ENCODE results near the gene VWF. TPM values are rescaled to one million over a fixed set of nuclear protein-coding genes. Genes with fewer than 3 reads are reported as not detected.
A peak's percentile ranks its signal among the peaks of the same experiment; 100 is the strongest.

VWF gene
- total and polyA plus RNA-seq, 2 donors (not counting 3 experiments of a cell fraction or from before 2014, with no cell fraction given) = 1,041 to 2,328 TPM

GRCh38 chr12:5996459-5996858 is 128.0 kb downstream of the VWF start:
- no peaks in the 10 kb centered on the region for H3K9me3 ChIP-seq (replicated peaks; ENCODE audit: control insufficient read depth, insufficient read depth, low read length)
- no peak overlapping the region for H3K9ac ChIP-seq (replicated peaks; ENCODE audit: extremely low read depth, insufficient read depth, low read length)
- dilution Hi-C loops (cut with MboI; ENCODE audit: extremely low pct_ligation_motif_present, low sequenced_read_pairs) = no loop called here
- BruUV-seq (replicated peaks) = no TSS peak
- peaks cover 29% of the 10 kb centered on the region for H4K20me1 ChIP-seq (replicated peaks; ENCODE audit: control insufficient read depth, extremely low read depth, insufficient read depth, low read length)
- H3K4me1 ChIP-seq (ENCODE audit: control insufficient read depth, extremely low read depth, insufficient read depth, low read length) = no peaks in the 10 kb centered on the region
- POLR2A ChIA-PET = interaction anchor here (0.7 kb wide), 1 partner anchor 9 kb away, joined by 7 read pairs; no protein-coding TSS in a partner anchor
- peak; percentile 36 for DNase-seq (ENCODE audit: low read depth, low spot score)
- no peak overlapping the region for H2AFZ ChIP-seq (ENCODE audit: low read depth, low read length)
- intact Hi-C loops (cut with micrococcal nuclease) = no loop called here
- H3K4me2 ChIP-seq (ENCODE audit: insufficient read depth, low read length) = no peak overlapping the region
- FAIRE-seq = no peak
- no peak overlapping the region for H3K27ac ChIP-seq (ENCODE audit: insufficient read depth, low read depth, low read length)
- no peaks in the 10 kb centered on the region for H3K27me3 ChIP-seq (ENCODE audit: control insufficient read depth in 2 of 2, insufficient read depth in 2 of 2, low read length in 2 of 2)
- TF ChIP-seq EZH2 (IDR thresholded peaks at IDR 0.05; ENCODE audit: borderline replicate concordance, low read depth, low read length, severe bottlenecking) = no peak
- TF ChIP-seq JUN (IDR thresholded peaks at IDR 0.05; ENCODE audit: borderline replicate concordance, insufficient read depth, insufficient read length, low read depth) = no peak
- no peak for TF ChIP-seq MYC (IDR thresholded peaks at IDR 0.05; ENCODE audit: low read depth, low read length)
- no peak for TF ChIP-seq CTCF (IDR thresholded peaks at IDR 0.05; ENCODE audit: extremely low read depth in 1 of 2, insufficient read depth in 1 of 2, low read depth in 1 of 2, low read length in 2 of 2)
- TF ChIP-seq POLR2AphosphoS5 (IDR thresholded peaks at IDR 0.05; ENCODE audit: insufficient read depth, low read depth, low read length) = peak; percentile 6
- CTCF ChIA-PET = interaction anchor here (0.9 to 1.6 kb wide), 5 partner anchors 8 to 288 kb away, joined by 3 to 9 read pairs (median 5); no protein-coding TSS in a partner anchor
- no peak overlapping the region for H3K4me3 ChIP-seq (replicated peaks in 1 of 3; ENCODE audit: insufficient read depth in 1 of 3, low read depth in 1 of 3, low read length in 3 of 3)
- peaks cover 50% of the 10 kb centered on the region for H3K79me2 ChIP-seq (ENCODE audit: control insufficient read depth, insufficient read depth, low read length)
- no peaks in the 10 kb centered on the region for H3K9me1 ChIP-seq (replicated peaks; ENCODE audit: control insufficient read depth, extremely low read depth, insufficient read depth, low read length)
- peaks cover 52 to 70% of the 10 kb centered on the region in 2 experiments for H3K36me3 ChIP-seq (ENCODE audit: control insufficient read depth in 2 of 2, extremely low read depth in 1 of 2, insufficient read depth in 2 of 2, low read length in 2 of 2)

- ChIA-PET POLR2A (no interaction called here), CTCF (interaction anchor here (1.3 to 3.1 kb wide), 8 partner anchors 9 to 296 kb away, joined by 3 to 60 read pairs (median 10); no protein-coding TSS in a partner anchor)
- peaks cover 12% of the 10 kb centered on the region for H4K20me1 ChIP-seq (replicated peaks; ENCODE audit: control insufficient read depth, extremely low read depth, insufficient read depth, low read length)
- BruUV-seq (replicated peaks) = no TSS peak
- TF ChIP-seq EZH2 (IDR thresholded peaks at IDR 0.05; ENCODE audit: borderline replicate concordance, low read depth, low read length, severe bottlenecking) (no peak), POLR2A (IDR thresholded peaks at IDR 0.05; ENCODE audit: low read depth, low read length) (no peak), JUN (IDR thresholded peaks at IDR 0.05; ENCODE audit: borderline replicate concordance, insufficient read depth, insufficient read length, low read depth) (no peak), POLR2AphosphoS5 (IDR thresholded peaks at IDR 0.05; ENCODE audit: insufficient read depth, low read depth, low read length) (no peak), GATA2 (IDR thresholded peaks at IDR 0.05; ENCODE audit: insufficient read depth, insufficient read length, low read depth, low read length) (no peak), MYC (IDR thresholded peaks at IDR 0.05; ENCODE audit: low read depth, low read length) (no peak), FOS (IDR thresholded peaks at IDR 0.05; ENCODE audit: borderline replicate concordance, insufficient read depth, low read length) (no peak), CTCF (IDR thresholded peaks at IDR 0.05; ENCODE audit: extremely low read depth in 1 of 2, insufficient read depth in 1 of 2, low read depth in 1 of 2, low read length in 2 of 2) (no peak)
- TF ChIP-seq, protein P1, sequence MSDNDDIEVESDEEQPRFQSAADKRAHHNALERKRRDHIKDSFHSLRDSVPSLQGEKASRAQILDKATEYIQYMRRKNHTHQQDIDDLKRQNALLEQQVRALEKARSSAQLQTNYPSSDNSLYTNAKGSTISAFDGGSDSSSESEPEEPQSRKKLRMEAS (IDR thresholded peaks at IDR 0.05; ENCODE audit: insufficient read depth, insufficient read length) = no peak
- H3K9ac ChIP-seq (replicated peaks; ENCODE audit: extremely low read depth, insufficient read depth, low read length) = no peak overlapping the region
- H2AFZ ChIP-seq (ENCODE audit: low read depth, low read length) = no peak overlapping the region
- no peak for FAIRE-seq
- DNase-seq (ENCODE audit: low read depth, low spot score) = no peak
- no peaks in the 10 kb centered on the region for H3K27me3 ChIP-seq (ENCODE audit: control insufficient read depth in 2 of 2, insufficient read depth in 2 of 2, low read length in 2 of 2)
- H3K9me3 ChIP-seq (replicated peaks; ENCODE audit: control insufficient read depth, insufficient read depth, low read length) = no peaks in the 10 kb centered on the region
- intact Hi-C loops (cut with micrococcal nuclease) (no loop called here), dilution Hi-C loops (cut with MboI; ENCODE audit: extremely low pct_ligation_motif_present, low sequenced_read_pairs) (no loop called here)
- H3K4me3 ChIP-seq (replicated peaks in 1 of 3; ENCODE audit: insufficient read depth in 1 of 3, low read depth in 1 of 3, low read length in 3 of 3) = no peak overlapping the region
- no peak overlapping the region for H3K4me2 ChIP-seq (ENCODE audit: insufficient read depth, low read length)
- peaks cover 68 to 80% of the 10 kb centered on the region in 2 experiments for H3K36me3 ChIP-seq (ENCODE audit: control insufficient read depth in 2 of 2, extremely low read depth in 1 of 2, insufficient read depth in 2 of 2, low read length in 2 of 2)
- no peak overlapping the region for H3K27ac ChIP-seq (ENCODE audit: insufficient read depth, low read depth, low read length)
- peaks cover 27% of the 10 kb centered on the region for H3K79me2 ChIP-seq (ENCODE audit: control insufficient read depth, insufficient read depth, low read length)
- no peaks in the 10 kb centered on the region for H3K9me1 ChIP-seq (replicated peaks; ENCODE audit: control insufficient read depth, extremely low read depth, insufficient read depth, low read length)
- H3K4me1 ChIP-seq (ENCODE audit: control insufficient read depth, extremely low read depth, insufficient read depth, low read length) = no peaks in the 10 kb centered on the region
Measured at GRCh38 chr12:5989621-5990020, 134.8 kb downstream of the VWF start.

All from endothelial cell of umbilical vein (primary cell).